Measurements from ENCODE around the gene KRT10. TPM values are rescaled to one million over a fixed set of nuclear protein-coding genes. Genes with fewer than 3 reads are reported as not detected.

KRT10 gene
- total and polyA plus RNA-seq, 4 donors = 1.6 to 52.5 (median 7.1) TPM

- no peak for TF ChIP-seq JUND (IDR thresholded peaks at IDR 0.05)
- no peak for TF ChIP-seq FOXA1 (IDR thresholded peaks at IDR 0.05)
These were observed 11.9 kb downstream of the KRT10 start (continued) for GRCh38 chr17:40810494-40810893.

DNA sequence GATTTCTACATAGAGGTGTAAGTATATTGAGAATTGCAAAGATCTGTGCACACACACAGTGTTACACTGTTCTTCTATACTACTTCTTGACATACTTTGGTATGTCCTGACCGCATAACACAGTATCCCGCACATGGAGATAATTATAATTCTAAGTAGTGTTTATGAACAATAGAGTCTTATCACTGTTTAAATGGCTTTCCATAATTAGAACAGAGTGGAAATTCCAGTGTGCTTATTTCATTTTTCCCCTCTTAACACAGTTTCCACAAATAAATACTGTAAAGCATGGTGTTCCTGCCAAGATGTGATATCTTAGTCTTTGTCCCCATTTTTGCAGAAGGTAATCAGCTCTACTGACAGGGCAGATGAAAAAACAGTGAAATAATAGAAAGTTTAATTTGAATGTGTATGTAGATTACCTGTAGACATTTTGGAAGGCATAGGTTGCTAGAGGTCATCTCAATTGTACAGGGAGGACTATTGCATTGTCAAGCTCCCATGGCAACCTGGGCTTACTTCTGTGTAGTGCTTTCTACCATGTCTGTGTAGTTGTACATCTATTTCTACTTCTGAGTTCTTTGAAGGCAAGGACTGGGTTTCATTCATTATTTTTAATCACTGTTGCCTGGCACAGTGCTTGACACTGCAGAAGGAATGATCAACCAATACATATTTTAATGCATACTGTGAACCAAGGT, 12.5 kb downstream of the KRT10 start:
- Histone ChIP-seq H3K4me1 (ENCODE audit: control insufficient read depth in 4 of 4, insufficient read depth in 4 of 4, low read length in 3 of 4) (no peaks in the 10 kb centered on the region), H3K36me3 (ENCODE audit: control insufficient read depth in 4 of 4, insufficient read depth in 3 of 4, low read depth in 1 of 4, low read length in 3 of 4) (no peaks in the 10 kb centered on the region), H3K4me3 (ENCODE audit: low read depth in 1 of 3, low read length in 3 of 3) (no peak overlapping the region), H3K27me3 (ENCODE audit: control insufficient read depth in 4 of 4, insufficient read depth in 4 of 4, low read length in 3 of 4) (peaks cover 0 to 15% (median 4%) of the 10 kb centered on the region in 4 donors), H3K27ac (ENCODE audit: low read depth in 1 of 2, low read length in 2 of 2) (no peak overlapping the region), H3K9me3 (ENCODE audit: control insufficient read depth in 4 of 4, low read length in 3 of 4) (no peaks in the 10 kb centered on the region), H3K9ac (ENCODE audit: low read depth in 1 of 2, low read length in 2 of 2) (no peak overlapping the region)
- no peak for DNase-seq (ENCODE audit: low spot score)
- WGBS = 81% methylated on average over 2 of the region's 2 CpGs
- TF ChIP-seq YY1 (IDR thresholded peaks at IDR 0.05) = no peak
- no peak for TF ChIP-seq HNF4G (IDR thresholded peaks at IDR 0.05)
- no peak for TF ChIP-seq RAD21 (IDR thresholded peaks at IDR 0.05)
- TF ChIP-seq, protein P1, sequence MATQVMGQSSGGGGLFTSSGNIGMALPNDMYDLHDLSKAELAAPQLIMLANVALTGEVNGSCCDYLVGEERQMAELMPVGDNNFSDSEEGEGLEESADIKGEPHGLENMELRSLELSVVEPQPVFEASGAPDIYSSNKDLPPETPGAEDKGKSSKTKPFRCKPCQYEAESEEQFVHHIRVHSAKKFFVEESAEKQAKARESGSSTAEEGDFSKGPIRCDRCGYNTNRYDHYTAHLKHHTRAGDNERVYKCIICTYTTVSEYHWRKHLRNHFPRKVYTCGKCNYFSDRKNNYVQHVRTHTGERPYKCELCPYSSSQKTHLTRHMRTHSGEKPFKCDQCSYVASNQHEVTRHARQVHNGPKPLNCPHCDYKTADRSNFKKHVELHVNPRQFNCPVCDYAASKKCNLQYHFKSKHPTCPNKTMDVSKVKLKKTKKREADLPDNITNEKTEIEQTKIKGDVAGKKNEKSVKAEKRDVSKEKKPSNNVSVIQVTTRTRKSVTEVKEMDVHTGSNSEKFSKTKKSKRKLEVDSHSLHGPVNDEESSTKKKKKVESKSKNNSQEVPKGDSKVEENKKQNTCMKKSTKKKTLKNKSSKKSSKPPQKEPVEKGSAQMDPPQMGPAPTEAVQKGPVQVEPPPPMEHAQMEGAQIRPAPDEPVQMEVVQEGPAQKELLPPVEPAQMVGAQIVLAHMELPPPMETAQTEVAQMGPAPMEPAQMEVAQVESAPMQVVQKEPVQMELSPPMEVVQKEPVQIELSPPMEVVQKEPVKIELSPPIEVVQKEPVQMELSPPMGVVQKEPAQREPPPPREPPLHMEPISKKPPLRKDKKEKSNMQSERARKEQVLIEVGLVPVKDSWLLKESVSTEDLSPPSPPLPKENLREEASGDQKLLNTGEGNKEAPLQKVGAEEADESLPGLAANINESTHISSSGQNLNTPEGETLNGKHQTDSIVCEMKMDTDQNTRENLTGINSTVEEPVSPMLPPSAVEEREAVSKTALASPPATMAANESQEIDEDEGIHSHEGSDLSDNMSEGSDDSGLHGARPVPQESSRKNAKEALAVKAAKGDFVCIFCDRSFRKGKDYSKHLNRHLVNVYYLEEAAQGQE (IDR thresholded peaks at IDR 0.05) = no peak
- TF ChIP-seq SP1 (IDR thresholded peaks at IDR 0.05) = no peak
- no peak for TF ChIP-seq FOXA1 (IDR thresholded peaks at IDR 0.05)
- no peak for TF ChIP-seq RXRA (IDR thresholded peaks at IDR 0.05)
- no peak for TF ChIP-seq ATF3 (IDR thresholded peaks at IDR 0.05)
- TF ChIP-seq TAF1 (conservative IDR thresholded peaks at IDR 0.05) = no peak
- no peak for TF ChIP-seq FOXA2 (IDR thresholded peaks at IDR 0.05)
- no peak for TF ChIP-seq ZBTB33 (IDR thresholded peaks at IDR 0.05)
- no peak for TF ChIP-seq EGR1 (IDR thresholded peaks at IDR 0.05; ENCODE audit: low read depth in 2 of 2)
- TF ChIP-seq JUND (IDR thresholded peaks at IDR 0.05) = no peak

DNA sequence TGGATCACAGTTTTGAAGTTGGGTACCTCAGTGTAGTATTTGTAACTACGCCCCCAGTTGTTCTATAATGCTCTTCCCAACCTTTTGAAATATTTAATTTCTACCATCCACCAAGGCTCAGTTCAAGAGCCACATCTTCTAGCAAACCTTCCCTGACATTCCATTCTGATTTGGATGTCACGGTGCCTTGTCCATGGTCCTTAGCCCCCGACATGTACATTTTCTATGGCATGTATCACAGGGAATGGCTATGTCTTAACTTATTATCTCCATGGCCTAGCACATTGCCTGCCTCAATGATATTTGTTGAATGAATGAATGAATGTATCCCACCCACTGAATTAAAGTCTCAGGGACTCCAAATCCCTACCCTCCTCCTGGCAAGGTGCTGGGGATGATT, 16.3 kb downstream of the KRT10 start:
- 84% methylated on average over 3 of the region's 3 CpGs for WGBS
- no peaks in the 10 kb centered on the region for H3K9me3 ChIP-seq (ENCODE audit: control insufficient read depth in 4 of 4, low read length in 3 of 4)
- H3K27me3 ChIP-seq (ENCODE audit: control insufficient read depth in 4 of 4, insufficient read depth in 4 of 4, low read length in 3 of 4) = peaks cover 0 to 20% (median 3%) of the 10 kb centered on the region in 4 donors
- peaks cover 0 to 6% (median 2%) of the 10 kb centered on the region in 4 donors for H3K4me1 ChIP-seq (ENCODE audit: control insufficient read depth in 4 of 4, insufficient read depth in 4 of 4, low read length in 3 of 4)
- H3K4me3 ChIP-seq (ENCODE audit: low read depth in 1 of 3, low read length in 3 of 3) = no peak overlapping the region
- no peak for DNase-seq (ENCODE audit: low spot score)
- no peaks in the 10 kb centered on the region for H3K36me3 ChIP-seq (ENCODE audit: control insufficient read depth in 4 of 4, insufficient read depth in 3 of 4, low read depth in 1 of 4, low read length in 3 of 4)
- no peak overlapping the region for H3K9ac ChIP-seq (ENCODE audit: low read depth in 1 of 2, low read length in 2 of 2)
- no peak overlapping the region for H3K27ac ChIP-seq (ENCODE audit: low read depth in 1 of 2, low read length in 2 of 2)
- TF ChIP-seq CTCF (IDR thresholded peaks at IDR 0.05; ENCODE audit: low read depth, low read length, missing input control) (no peak), NR2F2 (IDR thresholded peaks at IDR 0.05) (no peak), TAF1 (conservative IDR thresholded peaks at IDR 0.05) (no peak), FOXA1 (IDR thresholded peaks at IDR 0.05) (no peak), RXRA (IDR thresholded peaks at IDR 0.05) (no peak), FOXA2 (IDR thresholded peaks at IDR 0.05) (no peak), GABPA (IDR thresholded peaks at IDR 0.05 in 1 of 2, conservative IDR thresholded peaks at IDR 0.05 in 1 of 2) (no peak), HNF4A (conservative IDR thresholded peaks at IDR 0.05) (no peak), EGR1 (IDR thresholded peaks at IDR 0.05; ENCODE audit: low read depth in 2 of 2) (no peak), SP1 (IDR thresholded peaks at IDR 0.05) (no peak), RAD21 (IDR thresholded peaks at IDR 0.05) (no peak), HNF4G (IDR thresholded peaks at IDR 0.05) (no peak)
- TF ChIP-seq, protein P2, sequence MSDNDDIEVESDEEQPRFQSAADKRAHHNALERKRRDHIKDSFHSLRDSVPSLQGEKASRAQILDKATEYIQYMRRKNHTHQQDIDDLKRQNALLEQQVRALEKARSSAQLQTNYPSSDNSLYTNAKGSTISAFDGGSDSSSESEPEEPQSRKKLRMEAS (IDR thresholded peaks at IDR 0.05) = no peak
- TF ChIP-seq, protein P1 (IDR thresholded peaks at IDR 0.05) = no peak
